HPDE6-E6E7 (cell line): ENCODE results near the gene ARHGAP23.
"Not testable (repeated sequence)": the region's sequence is repeated elsewhere in the genome, so short reads cannot be mapped to it uniquely, and the experiment has no call there.

Experiments used
- DNase-seq: peaks from one replicate; pipeline ENCODE4 v3.0.0; 2011; ENCODE audit warnings: missing footprints; ENCODE audit errors: extremely low spot score

Gene ARHGAP23

GRCh38 chr17:38491346-38492066 lies 63.2 kb downstream of the ARHGAP23 start:
- DNase-seq = not testable (repeated sequence)

DNA sequence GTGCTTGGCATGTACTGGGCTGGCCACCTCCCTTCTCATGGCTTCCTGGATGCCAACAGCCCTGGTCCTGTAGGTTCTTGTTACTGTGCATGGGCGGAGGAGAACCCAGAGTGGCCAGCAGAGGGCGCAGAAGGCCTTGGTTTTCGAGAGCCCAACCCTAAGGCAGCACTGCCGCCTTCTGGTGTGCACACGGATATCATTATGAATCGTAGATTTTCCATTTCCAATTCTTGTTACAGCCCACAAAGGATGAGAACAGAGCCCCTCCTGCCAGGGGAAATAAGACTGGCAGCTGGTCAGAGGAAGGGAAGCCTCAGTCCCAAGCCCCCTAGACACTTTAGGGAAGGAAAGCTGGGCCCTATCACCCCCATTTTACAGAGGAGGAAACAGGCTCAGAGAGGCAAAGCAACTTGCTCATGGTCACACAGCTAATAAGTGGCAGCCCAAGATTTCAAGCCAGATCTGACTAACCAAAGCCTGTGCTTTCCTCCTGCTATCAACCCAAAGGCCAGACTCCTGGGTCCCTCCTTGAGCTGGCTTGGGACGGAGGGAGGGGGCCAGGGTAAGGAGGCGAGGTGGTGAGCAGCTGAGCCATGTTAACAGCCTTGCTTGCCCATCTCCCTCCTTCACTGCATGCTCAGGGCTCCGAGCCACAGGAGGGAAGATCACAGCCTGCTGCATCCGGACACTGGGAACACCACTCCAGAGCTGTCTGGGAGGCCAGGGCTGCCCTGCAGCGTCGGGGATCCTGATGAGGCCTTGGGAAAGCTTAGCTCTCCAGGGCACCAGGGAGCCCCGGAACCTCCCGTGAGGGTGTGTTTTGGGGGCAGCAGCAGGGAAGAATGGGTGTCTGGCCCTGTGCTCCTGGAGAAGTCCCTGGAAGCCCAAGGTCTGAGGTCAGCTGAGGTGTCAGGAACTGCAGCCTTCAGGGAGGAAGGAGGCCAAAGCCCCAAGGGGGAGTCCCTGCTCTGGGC lies 64.1 kb downstream of the ARHGAP23 start:
- not testable (repeated sequence) for DNase-seq

GRCh38 chr17:38494152-38494551 lies 65.9 kb downstream of the ARHGAP23 start:
- DNase-seq = not testable (repeated sequence)

DNA sequence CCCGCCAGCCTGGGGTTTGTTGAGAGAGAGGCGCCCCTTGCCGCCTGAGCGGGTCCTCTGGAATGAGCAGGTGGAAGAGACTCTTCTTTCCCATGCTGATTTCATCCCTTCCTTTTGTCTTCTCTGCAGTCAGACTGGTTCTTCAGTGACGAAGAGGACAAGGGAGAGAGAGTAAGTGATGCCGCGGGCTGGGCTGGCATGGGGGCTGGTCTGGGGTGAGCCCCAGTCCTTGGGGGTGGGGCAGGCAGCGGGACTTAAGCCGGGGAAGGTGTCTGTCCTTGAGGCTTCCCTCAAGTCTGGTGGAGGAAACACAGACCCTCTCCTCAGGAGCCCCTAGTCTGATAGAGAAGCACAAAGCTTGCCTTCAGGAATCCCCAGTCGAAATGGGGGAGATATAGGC lies 69.4 kb downstream of the ARHGAP23 start:
- DNase-seq = not testable (repeated sequence)

DNA sequence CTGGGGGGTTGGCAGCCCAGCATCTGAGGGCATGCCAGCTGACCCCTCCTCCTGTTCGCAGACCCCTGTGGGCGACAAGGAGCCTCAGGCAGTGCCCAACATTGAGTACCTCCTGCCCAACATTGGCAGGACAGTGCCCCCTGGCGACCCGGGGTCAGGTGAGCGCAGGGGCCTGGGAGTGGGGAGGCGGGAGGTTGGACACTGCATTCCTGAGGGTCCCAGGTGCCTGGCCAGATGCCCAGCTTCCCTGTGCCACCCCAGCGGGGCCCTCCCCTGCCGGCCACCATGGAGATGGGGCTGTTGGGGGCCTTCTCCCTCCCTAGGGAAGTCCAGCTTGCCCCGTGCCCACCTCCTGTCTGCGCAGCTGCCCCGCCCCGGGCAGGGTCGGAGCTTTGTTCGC lies 70.1 kb downstream of the ARHGAP23 start:
- no peak for DNase-seq

- not testable (repeated sequence) for DNase-seq
Measured at GRCh38 chr17:38499230-38499629, 71.0 kb downstream of the ARHGAP23 start.

- DNase-seq = not testable (repeated sequence)
Measured at GRCh38 chr17:38501718-38502117, 73.5 kb downstream of the ARHGAP23 start.

DNA sequence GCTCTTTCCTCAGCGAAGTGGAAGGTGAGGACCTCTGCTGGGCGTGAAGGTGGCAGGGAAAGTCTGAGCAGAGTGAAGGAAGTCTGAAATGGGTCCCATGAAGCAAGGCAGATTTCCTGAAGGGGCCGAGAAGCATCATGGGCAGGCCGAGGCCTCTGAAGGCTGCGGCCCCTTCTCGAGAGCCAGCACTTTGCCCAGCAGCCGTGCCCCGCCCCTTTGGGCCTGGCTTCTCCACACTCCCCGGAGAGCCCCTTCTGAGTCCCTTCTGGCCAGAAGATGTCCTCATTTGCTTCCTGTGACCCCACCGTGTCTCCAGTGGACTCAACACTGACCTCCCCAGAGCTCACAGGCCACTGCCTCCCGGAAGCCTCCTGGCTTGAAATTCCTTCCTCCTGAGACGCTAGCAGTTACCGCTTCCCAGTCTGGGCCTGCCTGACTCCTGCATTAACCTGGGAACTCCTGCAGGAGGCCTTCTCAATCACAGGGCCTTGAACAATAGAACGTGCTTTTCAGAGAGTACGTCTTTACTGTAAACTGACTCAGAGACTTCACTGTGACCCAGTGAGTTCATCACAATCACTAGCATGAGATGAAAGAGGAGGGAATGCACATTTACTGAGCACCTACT lies 75.1 kb downstream of the ARHGAP23 start:
- DNase-seq = not testable (repeated sequence)

- no peak for DNase-seq
Measured at GRCh38 chr17:38504216-38504615, 76.0 kb downstream of the ARHGAP23 start.

- DNase-seq = no peak
Measured at GRCh38 chr17:38507436-38507835, 79.2 kb downstream of the ARHGAP23 start.

DNA sequence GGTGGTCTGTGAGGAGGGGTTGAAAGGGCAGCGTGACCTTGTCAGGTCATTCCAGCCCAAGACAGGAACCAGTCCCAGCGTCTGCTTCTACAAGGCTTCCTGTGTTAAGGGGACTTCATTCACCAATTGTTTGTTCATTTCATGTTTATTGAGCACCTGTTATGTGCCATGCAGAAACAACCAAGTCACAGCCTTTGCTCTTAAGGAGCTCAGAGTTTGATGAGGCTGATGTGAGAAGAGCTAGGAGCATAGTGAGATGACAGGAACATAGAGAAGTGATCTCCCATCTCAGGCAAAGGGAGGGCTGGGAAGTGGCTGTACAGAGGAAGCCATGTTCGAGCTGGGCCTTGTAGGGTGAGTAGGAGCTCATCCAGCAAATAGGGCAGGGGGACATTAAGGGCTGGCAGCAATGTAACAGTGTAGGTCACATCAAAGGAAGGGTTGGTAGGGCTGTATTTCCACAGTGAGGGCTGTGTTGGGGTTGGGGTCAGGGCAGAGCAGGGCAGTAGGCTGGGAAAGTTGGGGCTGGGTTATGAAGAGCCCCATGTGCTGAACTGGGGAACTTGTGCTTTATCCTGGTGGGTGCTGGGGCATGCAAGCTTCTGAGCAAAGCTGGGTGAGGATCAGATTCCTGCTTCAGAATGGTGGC lies 79.8 kb downstream of the ARHGAP23 start:
- DNase-seq = no peak

DNA sequence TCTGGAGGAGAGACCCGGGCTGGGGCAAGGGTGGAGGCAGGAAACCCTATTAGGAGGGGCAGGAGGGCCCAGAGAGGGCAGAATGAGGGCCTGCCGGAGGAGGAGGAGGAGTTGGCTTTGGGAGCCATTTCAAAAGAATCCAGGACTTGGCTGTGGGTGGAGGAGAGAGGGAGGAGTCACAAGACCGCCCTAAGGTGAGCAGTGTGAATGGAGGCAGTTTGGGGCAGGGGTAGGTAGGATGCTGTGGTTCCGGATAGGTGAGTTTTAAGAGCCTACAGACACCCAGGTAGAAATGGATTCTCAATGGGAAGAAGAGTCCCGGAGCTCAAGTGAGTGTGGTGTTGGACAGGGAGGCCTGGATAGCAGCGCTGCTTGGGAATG lies 80.3 kb downstream of the ARHGAP23 start:
- DNase-seq = no peak

- peak; percentile 81 for DNase-seq
Measured at GRCh38 chr17:38508954-38509771, 80.9 kb downstream of the ARHGAP23 start.

DNA sequence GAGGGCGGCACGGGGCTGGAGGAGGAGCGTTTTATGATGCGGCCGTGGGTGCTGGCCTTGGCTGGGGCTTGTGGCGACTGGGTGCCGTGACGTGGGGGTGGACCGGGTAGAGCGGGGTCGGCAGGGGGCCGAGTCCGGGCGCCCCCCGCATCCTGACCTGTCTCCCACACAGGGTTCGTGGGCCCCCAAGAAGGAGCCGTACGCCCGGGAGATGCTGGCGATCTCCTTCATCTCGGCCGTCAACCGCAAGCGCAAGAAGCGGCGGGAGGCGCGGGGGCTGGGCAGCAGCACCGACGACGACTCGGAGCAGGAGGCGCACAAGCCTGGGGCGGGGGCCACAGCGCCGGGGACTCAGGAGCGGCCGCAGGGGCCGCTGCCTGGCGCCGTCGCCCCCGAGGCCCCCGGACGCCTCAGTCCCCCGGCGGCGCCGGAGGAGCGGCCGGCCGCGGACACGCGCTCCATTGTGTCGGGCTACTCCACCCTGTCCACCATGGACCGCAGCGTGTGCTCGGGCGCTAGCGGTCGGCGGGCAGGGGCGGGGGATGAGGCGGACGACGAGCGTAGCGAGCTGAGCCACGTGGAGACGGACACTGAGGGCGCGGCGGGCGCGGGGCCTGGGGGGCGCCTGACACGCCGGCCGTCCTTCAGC lies 81.6 kb downstream of the ARHGAP23 start:
- DNase-seq = no peak

DNA sequence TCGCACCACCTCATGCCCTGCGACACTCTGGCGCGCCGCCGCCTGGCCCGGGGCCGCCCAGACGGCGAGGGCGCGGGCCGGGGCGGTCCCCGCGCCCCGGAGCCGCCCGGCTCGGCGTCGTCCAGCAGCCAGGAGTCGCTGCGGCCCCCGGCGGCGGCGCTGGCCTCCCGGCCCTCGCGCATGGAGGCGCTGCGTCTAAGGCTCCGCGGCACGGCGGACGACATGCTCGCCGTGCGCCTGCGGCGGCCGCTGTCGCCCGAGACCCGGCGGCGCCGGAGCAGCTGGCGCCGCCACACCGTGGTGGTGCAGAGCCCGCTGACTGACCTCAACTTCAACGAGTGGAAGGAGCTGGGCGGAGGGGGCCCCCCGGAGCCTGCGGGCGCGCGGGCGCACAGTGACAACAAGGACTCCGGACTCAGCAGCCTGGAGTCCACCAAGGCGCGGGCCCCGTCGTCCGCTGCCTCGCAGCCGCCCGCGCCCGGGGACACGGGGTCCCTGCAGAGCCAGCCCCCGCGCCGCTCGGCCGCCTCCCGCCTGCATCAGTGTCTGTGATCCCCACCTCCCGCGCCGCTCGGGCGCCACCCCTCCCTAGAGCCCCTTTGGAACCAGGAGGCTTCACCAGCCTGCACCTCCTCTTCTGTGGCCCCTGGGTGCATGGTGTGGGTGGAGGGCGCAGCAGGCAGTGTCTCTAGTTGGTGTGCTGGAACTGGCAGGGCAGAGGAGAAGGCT lies 82.3 kb downstream of the ARHGAP23 start:
- no peak for DNase-seq

GRCh38 chr17:38511150-38512108 lies 83.2 kb downstream of the ARHGAP23 start:
- no peak for DNase-seq

- no peak for DNase-seq
Measured at GRCh38 chr17:38512473-38513058, 84.3 kb downstream of the ARHGAP23 start.

GRCh38 chr17:38526526-38526925 lies 98.3 kb downstream of the ARHGAP23 start:
- DNase-seq = not testable (repeated sequence)
